Endothelial cell of umbilical vein (primary cell): ENCODE measurements around the gene UBE2L3. TPM values are rescaled to one million over a fixed set of nuclear protein-coding genes. Genes with fewer than 3 reads are reported as not detected.

Source experiments
- BruUV-seq: library from RNA; stranded (reverse); fragments of 400-500 nt; replicated peaks from 2 replicates; lab custom pipeline; 2021; lab: Mats Ljungman, UMichigan
- CTCF ChIA-PET: fragments of 300-600, 350-600 bp; sonication (Branson Sonifier 250); formaldehyde crosslinking; loops from one replicate; lab custom pipeline; 2021; ENCODE audit warnings: antibody characterized with exemption, inconsistent platforms; lab: Charles Lee
- POLR2A ChIA-PET: fragments of 300-600, 350-600 bp; sonication (Branson Sonifier 250); formaldehyde crosslinking; loops from one replicate; lab custom pipeline; 2021; ENCODE audit warnings: antibody characterized with exemption, inconsistent platforms; lab: Charles Lee
- DNase-seq: peaks from one replicate; pipeline ENCODE4 v3.0.0-alpha.2; 2011; ENCODE audit warnings: low read depth, low spot score
- FAIRE-seq: peaks from 2 replicates; lab custom pipeline; 2011; peaks lifted over from hg19 to GRCh38; lab: Jason Lieb, UNC
- H2AFZ ChIP-seq: 2 replicates; pipeline ENCODE4 v1.6.0; 2012; ENCODE audit warnings: low read depth, low read length, control low read depth, inconsistent platforms
- H3K27ac ChIP-seq: 2 replicates; pipeline ENCODE4 v1.5.1; 2011; ENCODE audit warnings: low read depth, mild to moderate bottlenecking, control low read depth, low read length, moderate library complexity; ENCODE audit not compliant: insufficient read depth
- H3K27me3 ChIP-seq, 2 experiments: 2 replicates each; pipeline versions ENCODE4 v1.6.0 to v1.6.1; 2011; ENCODE audit warnings: low read length in 2 of 2, mixed read lengths in 1 of 2; ENCODE audit not compliant: control insufficient read depth in 2 of 2, insufficient read depth in 2 of 2
- H3K36me3 ChIP-seq, 2 experiments: 2 replicates in 1 of 2; 3 replicates in 1 of 2; pipeline ENCODE4 v1.5.1; 2011; ENCODE audit warnings: low read length in 2 of 2, mild to moderate bottlenecking in 1 of 2, moderate library complexity in 1 of 2; ENCODE audit not compliant: control insufficient read depth in 2 of 2, insufficient read depth in 2 of 2; ENCODE audit errors: extremely low read depth in 1 of 2
- H3K4me1 ChIP-seq: 3 replicates; pipeline ENCODE4 v1.5.1; 2011; ENCODE audit warnings: mild to moderate bottlenecking, low read length; ENCODE audit not compliant: control insufficient read depth, insufficient read depth; ENCODE audit errors: extremely low read depth
- H3K4me2 ChIP-seq: 2 replicates; pipeline ENCODE4 v1.6.1; 2011; ENCODE audit warnings: low read length, control low read depth, mixed read lengths; ENCODE audit not compliant: insufficient read depth
- H3K4me3 ChIP-seq, 3 experiments: fragments of 200-600 bp in 1 of 3; sonication (generic), shearing (Covaris generic) in 1 of 3; replicated peaks in 1 of 3; 2 replicates each; pipeline ENCODE4 v1.5.1; 2011 to 2016; ENCODE audit warnings: control low read depth in 3 of 3, low read length in 3 of 3, mild to moderate bottlenecking in 2 of 3, inconsistent platforms in 1 of 3, low read depth in 1 of 3, moderate library complexity in 1 of 3; ENCODE audit not compliant: insufficient read depth in 1 of 3
- H3K79me2 ChIP-seq: 2 replicates; pipeline ENCODE4 v1.6.0; 2012; ENCODE audit warnings: low read length, inconsistent platforms; ENCODE audit not compliant: control insufficient read depth, insufficient read depth
- H3K9ac ChIP-seq: replicated peaks from 2 replicates; pipeline ENCODE3; 2011; ENCODE audit warnings: low read length, control low read depth; ENCODE audit not compliant: insufficient read depth; ENCODE audit errors: extremely low read depth
- H3K9me1 ChIP-seq: replicated peaks from 3 replicates; pipeline ENCODE4 v1.6.0; 2011; ENCODE audit warnings: mild to moderate bottlenecking, low read length; ENCODE audit not compliant: control insufficient read depth, insufficient read depth; ENCODE audit errors: extremely low read depth
- H3K9me3 ChIP-seq: replicated peaks from 2 replicates; pipeline ENCODE4 v1.5.1; 2012; ENCODE audit warnings: low read length, inconsistent platforms; ENCODE audit not compliant: control insufficient read depth, insufficient read depth
- H4K20me1 ChIP-seq: replicated peaks from 2 replicates; pipeline ENCODE3; 2011; ENCODE audit warnings: mild to moderate bottlenecking, low read length; ENCODE audit not compliant: control insufficient read depth, insufficient read depth; ENCODE audit errors: extremely low read depth
- EZH2 ChIP-seq: IDR thresholded peaks from 2 replicates; pipeline ENCODE4 v1.6.1; 2012; ENCODE audit warnings: borderline replicate concordance, low read depth, mild to moderate bottlenecking, moderate library complexity, low read length, inconsistent platforms; ENCODE audit not compliant: severe bottlenecking
- FOS ChIP-seq: IDR thresholded peaks from 2 replicates; pipeline ENCODE4 v1.6.1; 2011; ENCODE audit warnings: mild to moderate bottlenecking, low read length, moderate library complexity, borderline replicate concordance; ENCODE audit not compliant: insufficient read depth
- GATA2 ChIP-seq: IDR thresholded peaks from 2 replicates; pipeline ENCODE4 v1.7.0; 2011; ENCODE audit warnings: low read depth, mild to moderate bottlenecking, moderate library complexity, mixed read lengths, low read length; ENCODE audit not compliant: insufficient read length, insufficient read depth
- JUN ChIP-seq: IDR thresholded peaks from 2 replicates; pipeline ENCODE4 v1.6.1; 2011; ENCODE audit warnings: borderline replicate concordance, low read depth; ENCODE audit not compliant: insufficient read length, insufficient read depth
- MAX ChIP-seq: IDR thresholded peaks from 2 replicates; pipeline ENCODE4 v1.6.1; 2011; ENCODE audit not compliant: insufficient read depth, insufficient read length
- MYC ChIP-seq: IDR thresholded peaks from one replicate; pipeline ENCODE4 v1.6.1; 2011; ENCODE audit warnings: mild to moderate bottlenecking, low read depth, low read length
- POLR2A ChIP-seq: IDR thresholded peaks from 2 replicates; pipeline ENCODE4 v1.6.1; 2012; ENCODE audit warnings: low read depth, mild to moderate bottlenecking, control low read depth, low read length
- POLR2AphosphoS5 ChIP-seq: IDR thresholded peaks from 2 replicates; pipeline ENCODE4 v1.6.1; 2012; ENCODE audit warnings: low read depth, mild to moderate bottlenecking, control low read depth, low read length, moderate library complexity; ENCODE audit not compliant: insufficient read depth
- dilution Hi-C: fragments of 300-500 bp; cut with MboI; formaldehyde crosslinking; loops from one replicate; pipeline ENCODE4 v1.15.0; 2019; ENCODE audit warnings: low sequenced_read_pairs; ENCODE audit not compliant: extremely low pct_ligation_motif_present
- intact Hi-C: fragments of 100-400 bp; cut with micrococcal nuclease; formaldehyde crosslinking; loops from one replicate; pipeline ENCODE4 v1.10.0; 2022
- polyA plus RNA-seq, 4 experiments: library from polyadenylated mRNA; depleted of rRNA in 3 of 4; stranded (reverse) in 3 of 4; unstranded in 1 of 4; fragments of >200 nt; gene quantifications; 2 replicates each; pipeline versions ENCODE4 v1.2.1 to v1.2.3, GENCODE V29; 2011 to 2012; ENCODE audit warnings: missing spikeins in 1 of 4
- total RNA-seq: library from RNA; stranded (reverse); gene quantifications from 2 replicates; pipeline ENCODE4 v1.2.3, GENCODE V29; 2021
- TF ChIP-seq, protein P1 (sequence below), 2 donors: IDR thresholded peaks; 1 replicate in 1 of 2; 2 replicates in 1 of 2; pipeline ENCODE4 v1.5.1; 2011; ENCODE audit warnings: low read length in 2 of 2, mild to moderate bottlenecking in 2 of 2, moderate library complexity in 2 of 2, control low read depth in 1 of 2, inconsistent platforms in 1 of 2, low read depth in 1 of 2; ENCODE audit not compliant: insufficient read depth in 1 of 2; ENCODE audit errors: extremely low read depth in 1 of 2

Gene UBE2L3
- total and polyA plus RNA-seq, 2 donors (not counting 3 experiments of a cell fraction or from before 2014, with no cell fraction given) = 66.0 to 83.5 TPM

DNA sequence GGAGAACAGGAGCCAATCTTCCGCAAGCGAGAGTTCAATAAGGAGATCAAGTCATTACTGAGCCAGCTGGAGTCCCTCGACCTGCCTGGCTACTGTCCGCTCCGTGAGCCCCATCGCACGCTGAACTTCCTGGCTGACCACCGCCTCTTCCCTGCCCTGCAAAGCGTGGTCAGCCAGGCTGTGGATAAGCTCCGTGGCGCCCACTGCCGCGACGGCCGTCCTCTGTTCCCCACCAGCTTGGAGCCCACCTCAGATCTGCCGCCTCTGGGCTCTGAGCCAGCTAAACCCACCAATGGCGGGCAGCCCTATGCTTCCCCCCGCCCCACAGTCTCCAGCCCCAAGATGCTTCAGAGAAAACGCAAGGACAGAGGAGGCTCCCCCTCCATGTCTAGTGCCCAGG is 67.3 kb downstream of the UBE2L3 start:
- CTCF ChIA-PET = interaction anchor here (0.9 to 1.9 kb wide), 2 partner anchors 12 kb away, joined by 3 to 8 read pairs; no protein-coding TSS in a partner anchor

More for the DNA sequence above, 67.3 kb downstream of the UBE2L3 start:
- no peaks in the 10 kb centered on the region for H4K20me1 ChIP-seq
- POLR2A ChIA-PET = no interaction called here
- H3K9ac ChIP-seq = no peak overlapping the region
- no peak overlapping the region for H2AFZ ChIP-seq
- TF ChIP-seq POLR2A (no peak), MYC (no peak), GATA2 (no peak), EZH2 (no peak), FOS (no peak), MAX (no peak), POLR2AphosphoS5 (no peak), JUN (no peak)
- TF ChIP-seq, protein P1, sequence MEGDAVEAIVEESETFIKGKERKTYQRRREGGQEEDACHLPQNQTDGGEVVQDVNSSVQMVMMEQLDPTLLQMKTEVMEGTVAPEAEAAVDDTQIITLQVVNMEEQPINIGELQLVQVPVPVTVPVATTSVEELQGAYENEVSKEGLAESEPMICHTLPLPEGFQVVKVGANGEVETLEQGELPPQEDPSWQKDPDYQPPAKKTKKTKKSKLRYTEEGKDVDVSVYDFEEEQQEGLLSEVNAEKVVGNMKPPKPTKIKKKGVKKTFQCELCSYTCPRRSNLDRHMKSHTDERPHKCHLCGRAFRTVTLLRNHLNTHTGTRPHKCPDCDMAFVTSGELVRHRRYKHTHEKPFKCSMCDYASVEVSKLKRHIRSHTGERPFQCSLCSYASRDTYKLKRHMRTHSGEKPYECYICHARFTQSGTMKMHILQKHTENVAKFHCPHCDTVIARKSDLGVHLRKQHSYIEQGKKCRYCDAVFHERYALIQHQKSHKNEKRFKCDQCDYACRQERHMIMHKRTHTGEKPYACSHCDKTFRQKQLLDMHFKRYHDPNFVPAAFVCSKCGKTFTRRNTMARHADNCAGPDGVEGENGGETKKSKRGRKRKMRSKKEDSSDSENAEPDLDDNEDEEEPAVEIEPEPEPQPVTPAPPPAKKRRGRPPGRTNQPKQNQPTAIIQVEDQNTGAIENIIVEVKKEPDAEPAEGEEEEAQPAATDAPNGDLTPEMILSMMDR (IDR thresholded peaks at IDR 0.05; ENCODE audit: extremely low read depth in 1 of 2, insufficient read depth in 1 of 2, low read depth in 1 of 2, low read length in 2 of 2) = no peak
- H3K4me3 ChIP-seq = no peak overlapping the region
- dilution Hi-C loops = no loop called here
- FAIRE-seq (no peak), DNase-seq (no peak)
- no peak overlapping the region for H3K27ac ChIP-seq
- H3K4me1 ChIP-seq = no peaks in the 10 kb centered on the region
- no peaks in the 10 kb centered on the region for H3K79me2 ChIP-seq
- no TSS peak for BruUV-seq
- intact Hi-C loops = no loop called here
- H3K36me3 ChIP-seq = no peaks in the 10 kb centered on the region
- no peaks in the 10 kb centered on the region for H3K27me3 ChIP-seq
- H3K9me1 ChIP-seq = no peaks in the 10 kb centered on the region
- H3K9me3 ChIP-seq = no peaks in the 10 kb centered on the region
- no peak overlapping the region for H3K4me2 ChIP-seq
